HG03457 (cell line): ENCODE results near the gene AGFG1.

Experiments used
- ATAC-seq: cut with Tn5 transposase; IDR thresholded peaks from one replicate; pipeline ENCODE4 v1.9.1; 2021; ENCODE audit warnings: moderate number of reproducible peaks; ENCODE audit not compliant: unreplicated experiment

The AGFG1 gene

DNA sequence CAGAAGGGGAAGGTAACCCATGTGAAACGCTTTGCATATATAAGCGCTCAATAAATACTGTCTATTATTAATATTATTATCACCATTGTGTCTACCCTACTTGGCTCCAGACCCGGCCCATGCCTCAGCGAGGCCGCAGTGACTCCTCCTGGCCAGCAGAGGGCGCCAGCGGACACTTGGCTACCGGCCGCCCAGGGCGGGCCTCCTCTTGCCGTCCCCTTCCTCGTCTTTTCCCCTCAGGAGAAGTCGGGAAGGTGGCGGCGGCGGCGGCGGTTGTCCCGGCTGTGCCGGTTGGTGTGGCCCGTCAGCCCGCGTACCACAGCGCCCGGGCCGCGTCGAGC is at the start of gene AGFG1:
AGFG1 (plus strand) TSS at position 233 of the 341 bp plus-strand sequence. CDS start 266 bp downstream, outside the sequence.
- peak; percentile 86 for ATAC-seq

DNA sequence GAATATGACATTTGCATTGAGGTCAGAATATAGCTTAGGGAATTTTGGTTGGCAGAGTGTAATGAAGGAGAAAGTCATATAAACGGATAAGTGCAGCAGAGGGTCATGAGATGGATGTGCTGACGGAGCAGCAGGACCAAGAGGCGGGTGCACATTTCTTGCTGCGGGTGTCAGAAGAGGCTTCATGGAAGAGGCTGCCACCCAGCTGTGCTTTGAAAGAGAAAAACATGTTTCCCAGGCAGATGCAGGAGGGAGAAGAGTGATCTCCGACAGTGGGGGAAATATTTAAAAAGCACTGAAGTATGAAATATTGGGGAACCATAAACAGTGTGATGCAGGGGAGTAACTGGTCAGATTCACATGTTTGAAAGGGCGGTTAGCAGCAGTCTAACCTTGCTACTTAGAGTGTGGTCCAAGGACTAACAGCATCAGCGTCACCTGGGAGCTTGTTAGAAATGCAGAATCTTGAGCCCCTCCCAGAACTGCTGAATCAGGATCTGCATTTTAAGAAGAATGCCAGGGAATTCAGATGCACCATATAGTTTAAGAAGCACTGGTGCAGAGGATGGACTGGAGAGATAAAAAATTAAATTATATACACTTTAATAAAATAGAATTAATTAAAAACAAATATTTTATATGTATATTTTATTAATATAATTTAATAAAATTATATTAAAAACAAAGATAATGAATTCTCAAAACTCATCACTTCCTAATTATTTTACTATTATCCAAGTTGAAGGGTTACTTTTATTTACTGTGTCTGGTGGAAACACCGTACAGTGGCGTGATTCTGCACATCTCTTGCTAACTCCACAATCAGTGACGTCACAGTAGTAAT is 48.1 kb upstream of the AGFG1 start:
- ATAC-seq: no peak

DNA sequence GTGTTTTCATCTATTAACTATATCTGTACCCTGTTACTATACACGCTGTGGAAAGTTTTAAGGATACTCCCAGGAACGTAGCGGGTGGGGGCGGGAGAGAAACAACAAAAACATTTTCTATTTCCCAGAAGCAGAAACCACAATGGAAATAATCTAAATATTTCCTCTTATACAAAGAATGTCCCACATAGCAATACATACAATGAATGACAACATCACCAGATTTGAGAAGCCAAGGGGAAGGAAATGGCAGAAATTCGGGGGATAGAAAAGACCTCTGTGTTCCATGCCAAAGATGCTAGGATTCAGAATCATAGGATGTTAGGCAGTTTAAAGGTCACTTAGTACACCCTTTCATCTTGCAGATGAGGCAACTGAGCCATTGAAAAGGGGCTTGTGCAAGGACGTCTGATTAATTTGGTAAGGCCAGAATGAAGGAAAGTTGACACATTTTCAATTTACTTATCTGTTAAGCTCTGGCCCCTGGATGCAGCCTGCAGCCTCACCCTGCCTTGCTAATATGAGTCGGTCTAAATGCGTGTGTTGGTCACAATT is 43.1 kb upstream of the AGFG1 start:
- no peak for ATAC-seq

DNA sequence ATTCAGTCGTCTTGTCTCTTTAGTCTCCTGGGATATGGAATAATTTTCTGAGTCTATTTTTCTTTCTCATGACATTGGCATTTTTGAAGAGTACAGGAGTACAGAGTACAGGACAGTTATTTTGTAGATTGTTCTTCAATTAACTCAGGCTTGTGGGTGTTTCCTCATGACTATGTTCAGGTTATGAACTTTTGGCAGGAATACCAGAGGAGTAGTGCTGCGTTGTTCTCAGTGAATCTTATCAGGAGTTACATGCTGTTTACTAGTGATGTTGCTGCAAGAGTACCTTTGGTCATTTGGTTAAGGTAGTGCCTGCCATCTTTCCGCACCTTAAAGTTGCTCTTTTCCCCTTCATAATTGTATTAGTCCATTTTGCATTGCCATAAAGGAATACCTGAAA is 41.3 kb upstream of the AGFG1 start:
- no peak for ATAC-seq

- no peak for ATAC-seq
Measured at GRCh38 chr2:227433171-227433570, 38.8 kb upstream of the AGFG1 start.

DNA sequence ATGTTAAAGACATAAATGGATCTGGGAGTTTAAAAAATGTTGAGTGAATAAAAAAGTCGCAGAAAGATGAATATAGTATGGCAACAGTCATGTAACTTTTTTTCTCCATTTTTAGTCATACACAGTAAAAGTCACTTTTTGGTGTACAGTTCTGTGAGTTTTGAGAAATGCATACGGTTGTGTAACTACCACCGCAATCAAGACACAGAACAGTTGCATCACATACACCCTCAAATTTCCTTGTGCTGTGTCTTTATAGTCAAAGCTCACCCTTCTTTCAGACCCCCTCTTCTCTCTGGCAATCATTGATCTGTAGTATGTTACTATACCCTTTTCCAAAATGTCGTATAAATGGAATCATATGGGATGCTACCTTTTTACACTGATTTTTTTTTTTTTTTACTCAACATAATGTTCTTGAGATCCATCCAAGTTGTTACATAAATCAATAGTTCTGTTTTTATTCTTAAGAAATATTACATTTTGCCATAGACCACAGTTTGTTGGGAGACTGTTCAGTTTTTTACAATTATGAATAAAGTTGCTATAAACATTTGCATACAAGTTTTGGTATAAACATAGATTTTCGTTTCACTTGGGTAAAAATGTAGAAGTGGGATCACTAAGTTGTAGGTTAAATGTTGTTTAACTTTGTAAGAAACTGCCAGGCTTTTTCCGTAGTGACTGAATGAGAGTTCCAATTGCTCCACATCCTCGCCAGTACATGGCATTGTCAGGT is 35.4 kb upstream of the AGFG1 start:
- no peak for ATAC-seq

GRCh38 chr2:227439214-227439613 is 32.7 kb upstream of the AGFG1 start:
- no peak for ATAC-seq

GRCh38 chr2:227442639-227443038 is 29.3 kb upstream of the AGFG1 start:
- ATAC-seq: no peak

- no peak for ATAC-seq
Measured at GRCh38 chr2:227443889-227444568, 27.9 kb upstream of the AGFG1 start.

GRCh38 chr2:227447606-227448005 is 24.4 kb upstream of the AGFG1 start:
- no peak for ATAC-seq

DNA sequence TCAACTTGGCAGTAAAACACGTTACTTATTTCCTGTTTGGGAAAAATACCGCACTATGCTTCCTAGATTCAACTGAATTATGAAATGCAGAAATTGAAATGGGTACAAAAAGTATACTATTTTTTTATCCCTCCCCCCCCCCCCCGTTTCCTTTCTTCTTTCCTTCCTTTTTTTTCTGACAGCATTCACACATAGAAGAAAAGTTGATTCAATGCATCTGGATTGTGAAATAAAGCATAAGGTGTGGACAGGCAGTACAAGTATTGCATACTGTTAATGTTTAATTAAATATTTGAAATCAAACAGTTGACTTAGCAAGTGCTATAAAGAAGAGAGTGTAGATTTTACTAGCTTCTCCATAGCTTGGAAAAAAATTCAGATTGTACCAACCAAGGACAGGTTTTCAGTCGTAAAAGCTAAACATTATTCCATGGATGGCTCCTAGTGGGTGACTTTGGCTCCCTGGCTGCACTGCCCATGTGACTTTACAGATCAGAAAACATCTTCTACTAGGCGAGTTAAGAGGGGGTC is 21.6 kb upstream of the AGFG1 start:
- no peak for ATAC-seq

GRCh38 chr2:227450926-227451654 is 20.9 kb upstream of the AGFG1 start:
- ATAC-seq: no peak

DNA sequence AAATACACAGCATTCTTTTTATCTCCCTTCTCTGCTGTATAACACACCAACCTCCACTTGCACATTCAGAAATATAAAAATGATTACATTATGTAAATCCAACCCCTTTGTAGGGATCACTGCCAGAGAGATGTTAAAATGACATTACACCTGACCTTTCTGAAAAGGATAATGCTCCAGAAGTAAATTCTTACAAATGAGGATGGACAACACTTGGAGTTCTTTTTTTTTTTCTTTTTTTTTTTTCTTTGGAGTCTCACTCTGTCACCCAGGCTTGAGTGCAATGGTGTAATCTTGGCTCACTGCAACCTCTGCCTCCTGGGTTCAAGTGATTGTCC is 20.3 kb upstream of the AGFG1 start:
- no peak for ATAC-seq

- no peak for ATAC-seq
Measured at GRCh38 chr2:227453810-227454209, 18.1 kb upstream of the AGFG1 start.

DNA sequence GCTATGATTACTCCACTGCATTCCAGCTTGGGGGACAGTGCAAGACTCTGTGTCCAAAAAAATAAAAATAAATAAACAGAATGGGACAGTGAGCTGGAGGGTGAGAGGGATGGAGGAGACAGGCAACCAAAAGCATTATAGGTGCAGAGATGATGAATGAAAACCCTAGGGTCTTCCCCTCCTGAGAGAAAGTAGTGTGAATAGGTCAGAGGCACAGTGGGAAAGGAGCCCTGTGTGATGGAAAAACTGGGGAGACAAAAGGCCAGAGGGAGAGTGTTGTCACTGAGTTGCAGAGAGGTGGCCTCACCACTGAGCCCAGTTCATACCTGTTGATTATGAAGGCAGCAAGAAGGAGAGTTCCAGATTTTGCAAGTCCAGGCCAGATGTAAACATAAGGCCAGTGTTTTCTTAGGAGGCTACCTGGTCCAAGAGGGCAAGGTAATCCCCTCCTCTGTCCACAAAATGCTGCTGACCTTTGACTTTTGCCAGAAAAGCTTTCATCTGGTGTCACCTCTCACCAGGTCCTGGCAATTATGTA is 17.6 kb upstream of the AGFG1 start:
- no peak for ATAC-seq

DNA sequence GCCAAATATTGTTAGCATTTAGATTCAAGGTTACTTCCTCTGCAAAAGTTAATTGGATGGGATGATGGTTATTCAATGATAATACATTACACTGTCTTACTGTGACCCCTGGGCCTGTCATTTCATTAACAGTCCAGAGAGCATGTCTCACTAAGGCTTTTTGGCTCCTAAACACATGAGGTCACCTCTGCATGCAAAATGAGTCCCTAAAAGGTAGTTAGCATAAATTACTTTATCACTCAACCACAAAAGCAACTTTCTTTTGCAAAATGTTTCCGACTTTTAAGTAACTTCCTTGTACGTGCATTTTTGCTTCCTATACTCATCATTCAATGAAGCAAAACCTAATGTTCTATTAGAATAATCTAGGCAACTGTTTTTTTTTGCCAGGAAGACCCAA is 16.8 kb upstream of the AGFG1 start:
- ATAC-seq: no peak

- no peak for ATAC-seq
Measured at GRCh38 chr2:227456102-227456501, 15.9 kb upstream of the AGFG1 start.

GRCh38 chr2:227456772-227457171 is 15.2 kb upstream of the AGFG1 start:
- no peak for ATAC-seq

DNA sequence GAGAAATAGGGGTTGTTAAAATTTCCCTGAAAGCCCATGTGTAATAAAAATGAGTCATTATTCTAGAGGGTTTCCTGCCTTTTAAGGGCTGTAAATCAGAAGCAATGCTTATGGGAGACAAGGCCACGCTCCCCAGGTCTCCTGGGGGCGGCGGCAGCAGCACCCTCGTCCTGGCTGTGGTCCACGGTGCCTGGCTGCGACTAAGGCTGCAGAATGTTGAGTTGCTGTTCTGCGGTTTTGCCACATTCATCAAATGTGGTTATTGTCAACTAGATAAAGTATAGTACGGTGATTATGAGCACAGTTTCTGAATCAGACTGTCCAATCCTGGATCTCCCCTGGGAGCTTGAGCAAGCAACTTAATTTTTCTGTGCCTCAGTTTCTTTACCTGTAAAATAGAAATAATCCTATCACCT is 11.9 kb upstream of the AGFG1 start:
- no peak for ATAC-seq

- no peak for ATAC-seq
Measured at GRCh38 chr2:227460833-227461232, 11.1 kb upstream of the AGFG1 start.
